ENCODE data around the gene SLC4A3. TPM values are rescaled to one million over a fixed set of nuclear protein-coding genes. Genes with fewer than 3 reads are reported as not detected.

Gene SLC4A3
- total and polyA plus RNA-seq, 12 donors, result 197 to 671 (median 370) TPM

- DNase-seq (no peak), ATAC-seq (no peak)
- H3K4me1 ChIP-seq, result peaks cover 5 to 77% (median 22%) of the 10 kb centered on the region in 9 donors
- peak in 3 of 9 donors; percentile 18 to 26 (median 24) for TF ChIP-seq CTCF (IDR thresholded peaks at IDR 0.05)
- peak overlapping the region; percentile 71 to 99 (median 94) for H3K27ac ChIP-seq
- 54 to 68% methylated on average over 8 of the region's 8 CpGs for WGBS, 2 donors
- peak overlapping the region in 9 of 10 donors; percentile 28 to 60 (median 58) for H3K4me3 ChIP-seq
- H3K27me3 ChIP-seq, result peaks cover 0 to 38% (median 9%) of the 10 kb centered on the region in 7 donors
- no peaks in the 10 kb centered on the region for H3K36me3 ChIP-seq
- intact Hi-C loops (cut with DNase I), result loop anchor here in 3 of 10 donors (5.0 kb wide), 3 partner anchors 54 to 84 kb away; partner anchors contain the start of genes CHPF (in 2 of the 3), TMEM198 (in 2 of the 3), INHA (in 1 of the 3) and OBSL1 (in 1 of the 3)
- H3K9me3 ChIP-seq, result no peaks in the 10 kb centered on the region
These were observed 890 bp upstream of the SLC4A3 start for GRCh38 chr2:219626540-219626939.

- DNase-seq, result no peak
- H3K4me1 ChIP-seq, result peaks cover 3 to 78% (median 22%) of the 10 kb centered on the region in 9 donors
- peak in 3 of 8 donors; percentile 1 to 19 (median 1) for ATAC-seq
These were observed 980 bp downstream of the SLC4A3 start for GRCh38 chr2:219628235-219628985.

GRCh38 chr2:219628986-219629901 is 1.8 kb downstream of the SLC4A3 start:
- H3K36me3 ChIP-seq, result peaks cover 0 to 9% (median 0%) of the 10 kb centered on the region in 9 donors
- H3K9me3 ChIP-seq, result no peaks in the 10 kb centered on the region
- ATAC-seq (no peak), DNase-seq (no peak)
- H3K4me1 ChIP-seq, result peaks cover 3 to 82% (median 27%) of the 10 kb centered on the region in 9 donors
- intact Hi-C loops (cut with DNase I), result loop anchor here in 3 of 10 donors (5.0 kb wide), 3 partner anchors 57 to 87 kb away; partner anchors contain the start of genes CHPF (in 2 of the 3), TMEM198 (in 2 of the 3), INHA (in 1 of the 3) and OBSL1 (in 1 of the 3)
- TF ChIP-seq CTCF (IDR thresholded peaks at IDR 0.05), result no peak
- peak overlapping the region in 9 of 10 donors; percentile 1 to 60 (median 58) for H3K4me3 ChIP-seq
- 44 to 62% methylated on average over 16 of the region's 16 CpGs for WGBS, 2 donors
- peaks cover 0 to 38% (median 9%) of the 10 kb centered on the region in 7 donors for H3K27me3 ChIP-seq
- H3K27ac ChIP-seq, result peak overlapping the region; percentile 79 to 99 (median 94)

More at GRCh38 chr2:219628235-219628985, 980 bp downstream of the SLC4A3 start:
- WGBS, 2 donors, result 48 to 71% methylated on average over 25 to 26 of the region's 26 CpGs
- Histone ChIP-seq H3K27me3 (peaks cover 0 to 38% (median 9%) of the 10 kb centered on the region in 7 donors), H3K4me3 (peak overlapping the region in 9 of 10 donors; percentile 50 to 60 (median 58)), H3K27ac (peak overlapping the region; percentile 79 to 99 (median 94)), H3K9me3 (no peaks in the 10 kb centered on the region), H3K36me3 (peaks cover 0 to 8% (median 0%) of the 10 kb centered on the region in 9 donors)
- intact Hi-C loops (cut with DNase I), result loop anchor here in 3 of 10 donors (5.0 kb wide), 3 partner anchors 56 to 86 kb away; partner anchors contain the start of genes CHPF (in 2 of the 3), TMEM198 (in 2 of the 3), INHA (in 1 of the 3) and OBSL1 (in 1 of the 3)
- TF ChIP-seq CTCF (IDR thresholded peaks at IDR 0.05), result no peak
